AG09319 (cell line): ENCODE results near the gene ENDOD1.

Source experiments
- DNase-seq: peaks from one replicate; pipeline ENCODE4 v3.0.0-alpha.2; 2010; ENCODE audit warnings: low read depth; ENCODE audit errors: extremely low read depth
- CTCF ChIP-seq: IDR thresholded peaks from 2 replicates; pipeline ENCODE4 v1.5.1; 2011; ENCODE audit warnings: low read depth, mild to moderate bottlenecking, inconsistent platforms, low read length, moderate library complexity

Gene ENDOD1

GRCh38 chr11:95144313-95145235 is 54.9 kb downstream of the ENDOD1 start:
- DNase-seq = no peak
- TF ChIP-seq CTCF = no peak

- TF ChIP-seq CTCF = no peak
- DNase-seq = no peak
Measured at GRCh38 chr11:95145430-95146060, 55.9 kb downstream of the ENDOD1 start.

- TF ChIP-seq CTCF = no peak
- no peak for DNase-seq
Measured at GRCh38 chr11:95147364-95147905, 57.8 kb downstream of the ENDOD1 start.

GRCh38 chr11:95148406-95148805 is 58.8 kb downstream of the ENDOD1 start:
- no peak for DNase-seq
- TF ChIP-seq CTCF = no peak

- TF ChIP-seq CTCF = no peak
- no peak for DNase-seq
Measured at GRCh38 chr11:95148938-95149337, 59.3 kb downstream of the ENDOD1 start.

GRCh38 chr11:95149651-95150364 is 60.2 kb downstream of the ENDOD1 start:
- no peak for DNase-seq
- no peak for TF ChIP-seq CTCF
